B cell (primary cell): Measurements from ENCODE around the gene PPT1. TPM values are rescaled to one million over a fixed set of nuclear protein-coding genes. Genes with fewer than 3 reads are reported as not detected.
A peak's percentile ranks its signal among the peaks of the same experiment; 100 is the strongest.

Experiments used
- ATAC-seq: fragments of 200-7000 bp; cut with Tn5 transposase; one replicate; pipeline ENCODE4 v1.10.0; 2021; ENCODE audit warnings: low read depth, mild to moderate bottlenecking, moderate number of reproducible peaks, moderate library complexity
- CTCF ChIA-PET: fragments of 350-600 bp; sonication (Branson Sonifier 250); formaldehyde crosslinking; loops from one replicate; lab custom pipeline; 2021; ENCODE audit warnings: antibody characterized with exemption, inconsistent platforms; lab: Charles Lee
- POLR2A ChIA-PET: fragments of 350-600 bp; sonication (Branson Sonifier 250); formaldehyde crosslinking; loops from one replicate; lab custom pipeline; 2021; ENCODE audit warnings: antibody characterized with exemption; lab: Charles Lee
- DNase-seq: peaks from one replicate; pipeline ENCODE4 v3.0.0; 2013
- H2AFZ ChIP-seq: 2 replicates; pipeline ENCODE4 v1.6.1; 2012; ENCODE audit warnings: mild to moderate bottlenecking, low read depth, low read length; ENCODE audit not compliant: insufficient read depth, poor library complexity, severe bottlenecking
- H3K27ac ChIP-seq, 2 donors: 1 replicate in 1 of 2; 2 replicates in 1 of 2; pipeline ENCODE4 v1.5.1; 2012 to 2013; ENCODE audit warnings: low read length in 2 of 2, mild to moderate bottlenecking in 2 of 2, moderate library complexity in 1 of 2
- H3K27me3 ChIP-seq, 4 experiments: fragments of 200-600 bp in 1 of 4; sonication (generic) in 1 of 4; replicated peaks in 1 of 4; 1 replicate in 2 of 4; 2 replicates in 2 of 4; pipeline versions ENCODE4 v1.6.1 to v1.7.0; 2013 to 2016; ENCODE audit warnings: low read length in 3 of 4, mild to moderate bottlenecking in 2 of 4, mixed read lengths in 1 of 4, moderate library complexity in 1 of 4; ENCODE audit not compliant: insufficient read depth in 4 of 4, control insufficient read depth in 3 of 4; ENCODE audit errors: control extremely low read depth in 1 of 4
- H3K36me3 ChIP-seq, 2 experiments: replicated peaks in 1 of 2; 1 replicate in 1 of 2; 2 replicates in 1 of 2; pipeline versions ENCODE4 v1.6.1 to v1.7.1; 2013; ENCODE audit warnings: low read length in 1 of 2; ENCODE audit not compliant: insufficient read depth in 2 of 2, control insufficient read depth in 1 of 2; ENCODE audit errors: control extremely low read depth in 1 of 2, extremely low read depth in 1 of 2
- H3K4me1 ChIP-seq, 2 donors: fragments of 200-600 bp in 1 of 2; sonication (generic) in 1 of 2; 1 replicate in 1 of 2; 2 replicates in 1 of 2; pipeline versions ENCODE4 v1.5.1 to v1.6.1; 2013 to 2017; ENCODE audit warnings: low read length in 2 of 2; ENCODE audit not compliant: control insufficient read depth in 2 of 2, insufficient read depth in 2 of 2
- H3K4me2 ChIP-seq: replicated peaks from 2 replicates; pipeline ENCODE3; 2012; ENCODE audit warnings: mild to moderate bottlenecking, low read depth, low read length; ENCODE audit not compliant: poor library complexity, severe bottlenecking
- H3K4me3 ChIP-seq, 5 experiments: fragments of 200-600 bp in 1 of 5; sonication (generic) in 1 of 5; 1 replicate in 3 of 5; 2 replicates in 2 of 5; pipeline versions ENCODE4 v1.5.1 to v1.7.0; 2011 to 2016; ENCODE audit warnings: low read length in 4 of 5, mild to moderate bottlenecking in 4 of 5, low read depth in 2 of 5, control low read depth in 1 of 5, moderate library complexity in 1 of 5; ENCODE audit not compliant: insufficient read depth in 1 of 5; ENCODE audit errors: control extremely low read depth in 1 of 5, extremely low read depth in 1 of 5
- H3K79me2 ChIP-seq: fragments of 200-600 bp; sonication (generic); one replicate; pipeline ENCODE4 v1.6.0; 2016; ENCODE audit warnings: low read length; ENCODE audit not compliant: control insufficient read depth, insufficient read depth
- H3K9ac ChIP-seq: fragments of 200-600 bp; sonication (generic); 2 replicates; pipeline ENCODE4 v1.6.1; 2017; ENCODE audit warnings: mild to moderate bottlenecking, low read length, moderate library complexity
- H3K9me3 ChIP-seq, 3 donors: one replicate each; pipeline versions ENCODE4 v1.6.1 to v1.7.1; 2013; ENCODE audit warnings: low read length in 2 of 3; ENCODE audit not compliant: control insufficient read depth in 2 of 3, insufficient read depth in 1 of 3; ENCODE audit errors: control extremely low read depth in 1 of 3
- H4K20me1 ChIP-seq: 2 replicates; pipeline ENCODE4 v1.6.0; 2012; ENCODE audit warnings: mild to moderate bottlenecking, low read length; ENCODE audit not compliant: insufficient read depth, control insufficient read depth, poor library complexity, severe bottlenecking
- H3K27ac Mint-ChIP-seq: one replicate; pipeline ENCODE4 v1.8.0; 2021; ENCODE audit warnings: mixed read lengths
- H3K27me3 Mint-ChIP-seq: one replicate; pipeline ENCODE4 v1.8.0; 2021; ENCODE audit warnings: mixed read lengths
- H3K4me1 Mint-ChIP-seq: one replicate; pipeline ENCODE4 v1.8.0; 2021; ENCODE audit warnings: mixed read lengths
- H3K4me3 Mint-ChIP-seq: one replicate; pipeline ENCODE4 v1.8.0; 2021; ENCODE audit warnings: mixed read lengths
- H3K9me3 Mint-ChIP-seq: one replicate; pipeline ENCODE4 v1.8.0; 2022; ENCODE audit warnings: mixed read lengths; ENCODE audit not compliant: insufficient read depth
- CTCF ChIP-seq: fragments of 200-600 bp; IDR thresholded peaks from one replicate; pipeline ENCODE4 v1.8.0; 2022; ENCODE audit warnings: antibody characterized with exemption, mild to moderate bottlenecking
- EZH2 ChIP-seq: IDR thresholded peaks from 2 replicates; pipeline ENCODE4 v1.6.1; 2012; ENCODE audit warnings: borderline replicate concordance, low read depth, mild to moderate bottlenecking, moderate library complexity, low read length; ENCODE audit not compliant: insufficient read depth, poor library complexity, severe bottlenecking
- WGBS: methylation state at CpG from one replicate; pipeline ENCODE4 v1.1.5; 2013; ENCODE audit warnings: missing lambda C conversion rate; ENCODE audit not compliant: insufficient coverage; 5-methylcytosine and 5-hydroxymethylcytosine counted together
- intact Hi-C: fragments of 100-400 bp; cut with micrococcal nuclease; formaldehyde crosslinking; loops from one replicate; pipeline ENCODE4 v1.10.0; 2022
- polyA plus RNA-seq: library from polyadenylated mRNA; depleted of rRNA; stranded (reverse); fragments of >200 nt; gene quantifications from 2 replicates; pipeline ENCODE4 v1.2.3, GENCODE V29; 2012
- total RNA-seq, 2 donors: library from RNA; stranded (reverse); fragments of 120-200 nt in 1 of 2; gene quantifications; 1 replicate in 1 of 2; 2 replicates in 1 of 2; pipeline versions ENCODE4 v1.2.3 to v1.2.4, GENCODE V29; 2013 to 2022

The PPT1 gene
- total and polyA plus RNA-seq, 2 donors (not counting 1 experiment from before 2014, with no cell fraction given), result 10.4 to 38.2 TPM

DNA sequence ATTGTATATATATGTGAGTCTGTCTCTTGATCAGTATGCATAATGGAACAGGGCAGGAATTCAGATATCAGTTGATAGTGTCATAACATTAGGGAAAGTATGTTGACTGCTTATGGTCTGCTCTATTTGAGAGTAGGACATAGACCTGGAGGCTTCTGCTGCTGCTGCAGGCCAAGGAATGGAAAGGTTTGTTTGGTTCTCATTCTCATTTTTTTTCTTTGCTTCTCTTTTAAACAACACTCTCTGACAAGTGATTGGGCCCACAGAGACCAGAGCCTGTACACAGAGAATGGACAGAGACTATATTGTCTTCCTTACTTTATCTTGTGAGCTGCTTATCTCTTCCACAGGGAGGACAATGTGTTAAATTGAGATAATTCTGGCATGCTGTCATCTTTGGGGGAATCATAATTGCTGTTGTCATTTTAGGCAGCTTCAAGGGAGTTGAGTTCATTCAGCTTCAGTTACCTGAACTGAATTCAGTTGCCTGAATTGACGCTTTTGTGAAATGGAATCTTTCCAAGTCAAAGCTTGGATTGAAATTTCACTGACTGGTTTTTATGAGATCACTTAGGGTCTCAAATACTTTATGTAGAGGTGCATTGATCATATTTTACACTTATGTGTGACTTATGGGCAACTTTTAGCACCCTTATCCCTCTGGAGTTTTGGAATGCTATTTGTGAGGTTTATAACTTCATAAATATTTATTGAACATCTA lies 39.6 kb downstream of the PPT1 start:
- H3K9me3 ChIP-seq, result no peaks in the 10 kb centered on the region
- ATAC-seq (no peak), DNase-seq (no peak)
- peak overlapping the region; percentile 71 for H3K4me2 ChIP-seq
- no peak for TF ChIP-seq EZH2
- TF ChIP-seq CTCF, result no peak
- no peak overlapping the region for H3K4me3 ChIP-seq
- peaks cover 84% of the 10 kb centered on the region for H3K79me2 ChIP-seq
- H4K20me1 ChIP-seq, result peaks cover 36% of the 10 kb centered on the region
- H3K27ac ChIP-seq, result peak overlapping the region; percentile 7 to 82
- H3K27me3 Mint-ChIP-seq, result no peaks in the 10 kb centered on the region
- H3K4me1 Mint-ChIP-seq, result peaks cover 85% of the 10 kb centered on the region
- peaks cover 91 to 93% of the 10 kb centered on the region in 2 donors for H3K4me1 ChIP-seq
- CTCF ChIA-PET, result interaction anchor here (1.0 to 1.4 kb wide), 6 partner anchors 18 to 138 kb away, joined by 3 to 4 read pairs (median 4); no protein-coding TSS in a partner anchor
- peak overlapping the region; percentile 21 for H3K9ac ChIP-seq
- intact Hi-C loops, result no loop called here
- no peaks in the 10 kb centered on the region for H3K9me3 Mint-ChIP-seq
- peak overlapping the region; percentile 3 for H3K4me3 Mint-ChIP-seq
- peaks cover 4 to 61% of the 10 kb centered on the region in 2 experiments for H3K36me3 ChIP-seq
- H3K27ac Mint-ChIP-seq, result peak overlapping the region; percentile 13
- H2AFZ ChIP-seq, result no peak overlapping the region
- H3K27me3 ChIP-seq, result no peaks in the 10 kb centered on the region
- no CpG with 5 or more reads among the region's 1 CpG for WGBS
- POLR2A ChIA-PET, result interaction anchor here (1.6 kb wide), 1 partner anchor 17 kb away, joined by 4 read pairs; the partner anchor contains the start of gene CAP1
